Vagina (tissue), 2 donors: Measurements from ENCODE around the gene KDM3A. TPM values are rescaled to one million over a fixed set of nuclear protein-coding genes. Genes with fewer than 3 reads are reported as not detected.

Experiments used
- DNase-seq, 2 donors: peaks; one replicate each; pipeline ENCODE4 v3.0.0-alpha.2; 2017; ENCODE audit errors: extremely low spot score in 2 of 2
- H3K27ac ChIP-seq: fragments of 200-600 bp; sonication (generic); one replicate; pipeline ENCODE4 v1.5.1; 2019
- H3K27me3 ChIP-seq: fragments of 200-600 bp; sonication (generic); one replicate; pipeline ENCODE4 v1.5.1; 2019
- H3K36me3 ChIP-seq, 2 donors: fragments of 200-600 bp; sonication (generic); one replicate each; pipeline ENCODE4 v1.5.1; 2017 to 2019
- H3K4me1 ChIP-seq: fragments of 200-600 bp; sonication (generic); one replicate; pipeline ENCODE4 v1.5.1; 2019
- H3K4me3 ChIP-seq, 2 donors: fragments of 200-600 bp; sonication (generic); 1 replicate in 1 of 2; 2 replicates in 1 of 2; pipeline ENCODE4 v1.5.1; 2016 to 2019
- H3K9me3 ChIP-seq: fragments of 200-600 bp; sonication (generic); one replicate; pipeline ENCODE4 v1.5.1; 2019
- POLR2A ChIP-seq, 2 donors: fragments of 450-650 bp; IDR thresholded peaks; one replicate each; pipeline ENCODE4 v1.6.1; 2017; ENCODE audit warnings: antibody characterized with exemption in 2 of 2, mild to moderate bottlenecking in 2 of 2, moderate library complexity in 2 of 2
- POLR2AphosphoS5 ChIP-seq, 2 donors: sonication (generic); formaldehyde crosslinking; IDR thresholded peaks; one replicate each; pipeline ENCODE4 v1.9.0; 2017; ENCODE audit warnings: antibody characterized with exemption in 2 of 2, mild to moderate bottlenecking in 2 of 2, low read depth in 1 of 2; ENCODE audit not compliant: insufficient read depth in 1 of 2
- intact Hi-C: fragments of 100-400 bp; cut with DNase I; formaldehyde crosslinking; loops from one replicate; pipeline ENCODE4 v1.15.1; 2023
- total RNA-seq: library from RNA; depleted of rRNA; stranded (reverse); fragments of >200 nt; gene quantifications from one replicate; pipeline ENCODE4 v1.2.3, GENCODE V29; 2016
- TF ChIP-seq, protein P1 (sequence below), 3 experiments: fragments of 450-650 bp in 2 of 3; fragments of 200-600 bp in 1 of 3; sonication (generic) in 1 of 3; IDR thresholded peaks; one replicate each; pipeline ENCODE4 v1.5.1; 2017 to 2019; ENCODE audit warnings: antibody characterized with exemption in 3 of 3, mild to moderate bottlenecking in 2 of 3, moderate library complexity in 2 of 3

Gene KDM3A
- total RNA-seq, 1 donor from 2014 or later, result 38.3 TPM

DNA sequence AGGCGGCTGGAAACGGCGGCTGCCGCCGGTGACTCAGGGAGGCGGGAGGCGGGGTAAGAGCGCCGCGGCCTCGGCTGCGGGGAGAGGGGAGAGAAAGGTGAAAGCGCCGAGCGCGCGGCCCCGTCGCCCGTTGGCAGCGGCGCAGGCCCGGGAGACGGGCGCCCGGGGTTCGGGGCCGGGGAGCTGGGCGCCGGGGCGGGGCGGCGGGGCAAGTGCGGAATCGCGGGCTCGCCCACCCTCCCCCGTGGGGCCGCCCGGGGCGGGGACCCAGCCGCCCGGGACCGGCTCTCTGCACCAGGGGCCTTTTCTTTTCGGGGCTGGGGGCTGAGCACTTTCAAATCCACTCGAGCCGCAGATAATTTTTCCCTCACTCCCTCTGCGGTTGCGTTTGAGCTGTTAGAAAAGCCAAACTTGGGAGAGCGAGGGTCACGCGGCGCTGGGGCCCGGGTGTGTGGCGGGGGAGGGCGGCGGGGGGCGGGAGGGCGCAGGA is 266 bp downstream of the KDM3A start:
- H3K4me3 ChIP-seq, result peak overlapping the region; percentile 80 to 90
- DNase-seq, result no peak
- H3K27ac ChIP-seq, result peak overlapping the region; percentile 96
- H3K36me3 ChIP-seq, result no peaks in the 10 kb centered on the region
- TF ChIP-seq, protein P1, sequence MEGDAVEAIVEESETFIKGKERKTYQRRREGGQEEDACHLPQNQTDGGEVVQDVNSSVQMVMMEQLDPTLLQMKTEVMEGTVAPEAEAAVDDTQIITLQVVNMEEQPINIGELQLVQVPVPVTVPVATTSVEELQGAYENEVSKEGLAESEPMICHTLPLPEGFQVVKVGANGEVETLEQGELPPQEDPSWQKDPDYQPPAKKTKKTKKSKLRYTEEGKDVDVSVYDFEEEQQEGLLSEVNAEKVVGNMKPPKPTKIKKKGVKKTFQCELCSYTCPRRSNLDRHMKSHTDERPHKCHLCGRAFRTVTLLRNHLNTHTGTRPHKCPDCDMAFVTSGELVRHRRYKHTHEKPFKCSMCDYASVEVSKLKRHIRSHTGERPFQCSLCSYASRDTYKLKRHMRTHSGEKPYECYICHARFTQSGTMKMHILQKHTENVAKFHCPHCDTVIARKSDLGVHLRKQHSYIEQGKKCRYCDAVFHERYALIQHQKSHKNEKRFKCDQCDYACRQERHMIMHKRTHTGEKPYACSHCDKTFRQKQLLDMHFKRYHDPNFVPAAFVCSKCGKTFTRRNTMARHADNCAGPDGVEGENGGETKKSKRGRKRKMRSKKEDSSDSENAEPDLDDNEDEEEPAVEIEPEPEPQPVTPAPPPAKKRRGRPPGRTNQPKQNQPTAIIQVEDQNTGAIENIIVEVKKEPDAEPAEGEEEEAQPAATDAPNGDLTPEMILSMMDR (IDR thresholded peaks at IDR 0.05), result no peak
- TF ChIP-seq POLR2A (IDR thresholded peaks at IDR 0.05), result peak; percentile 74 to 96
- peaks cover 18% of the 10 kb centered on the region for H3K9me3 ChIP-seq
- intact Hi-C loops, result loop anchor here (5.0 to 10.0 kb wide), 2 partner anchors 121 to 217 kb away; partner anchors contain the start of gene CHMP3
- H3K27me3 ChIP-seq, result no peaks in the 10 kb centered on the region
- H3K4me1 ChIP-seq, result peaks cover 40% of the 10 kb centered on the region

DNA sequence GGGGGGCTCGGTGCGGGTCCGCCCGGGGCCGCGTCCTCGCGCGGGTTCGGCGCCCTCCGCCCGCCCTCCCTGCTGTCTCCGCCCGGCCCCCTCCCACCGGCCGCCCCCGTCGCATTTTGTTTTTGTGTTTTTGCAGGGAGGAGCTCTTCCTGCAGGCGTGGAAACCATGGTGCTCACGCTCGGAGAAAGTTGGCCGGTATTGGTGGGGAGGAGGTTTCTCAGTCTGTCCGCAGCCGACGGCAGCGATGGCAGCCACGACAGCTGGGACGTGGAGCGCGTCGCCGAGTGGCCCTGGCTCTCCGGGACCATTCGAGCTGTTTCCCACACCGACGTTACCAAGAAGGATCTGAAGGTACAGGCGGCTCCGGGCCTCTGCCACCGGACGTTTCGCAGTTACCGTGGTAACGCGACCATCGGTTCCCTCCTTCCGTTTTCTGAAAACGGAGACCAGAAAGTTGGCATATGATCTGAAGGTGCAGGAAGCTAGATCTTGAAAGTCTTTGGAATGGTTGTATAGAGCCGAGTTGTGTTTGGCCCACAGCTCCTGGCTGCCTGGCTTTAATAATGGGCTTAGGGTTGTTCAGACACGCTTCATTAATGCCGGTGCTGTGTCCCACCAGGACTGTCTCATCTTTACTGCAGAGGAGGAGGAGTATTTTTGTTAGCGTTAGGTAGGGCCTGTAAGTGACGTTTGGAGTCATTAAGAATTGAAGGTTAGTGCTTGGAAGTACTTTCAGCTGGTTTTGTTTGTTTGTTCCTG is 891 bp downstream of the KDM3A start:
- Histone ChIP-seq H3K4me1 (peaks cover 45% of the 10 kb centered on the region), H3K27ac (peak overlapping the region; percentile 96), H3K4me3 (peak overlapping the region; percentile 80 to 90), H3K27me3 (no peaks in the 10 kb centered on the region), H3K9me3 (peaks cover 18% of the 10 kb centered on the region), H3K36me3 (peaks cover 0 to 4% of the 10 kb centered on the region in 2 donors)
- TF ChIP-seq, protein P1 (IDR thresholded peaks at IDR 0.05), result no peak
- TF ChIP-seq POLR2AphosphoS5 (IDR thresholded peaks at IDR 0.05; ENCODE audit: insufficient read depth in 1 of 2, low read depth in 1 of 2), result peak in 1 of 2 donors; percentile 62
- no peak for DNase-seq
- intact Hi-C loops, result loop anchor here (5.0 to 10.0 kb wide), 2 partner anchors 120 to 217 kb away; partner anchors contain the start of gene CHMP3

DNA sequence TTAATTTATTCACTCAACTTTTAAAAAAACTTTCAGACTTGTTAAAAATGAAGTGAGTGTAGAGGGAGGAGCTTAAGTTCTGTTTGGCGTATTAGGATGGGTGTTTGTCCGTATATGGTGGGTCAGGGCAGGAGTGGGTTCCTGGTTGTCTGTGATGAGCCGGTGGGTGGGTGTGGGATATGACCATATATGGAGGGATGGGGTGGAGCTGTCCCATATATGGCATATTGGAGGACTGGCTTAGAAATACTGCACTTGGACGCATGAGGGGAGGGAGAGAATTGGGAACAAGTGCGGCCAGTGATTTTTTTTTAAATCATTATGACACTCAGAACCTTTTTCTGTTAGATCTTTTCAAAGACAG is 1.5 kb downstream of the KDM3A start:
- peaks cover 49% of the 10 kb centered on the region for H3K4me1 ChIP-seq
- intact Hi-C loops, result loop anchor here (5.0 to 10.0 kb wide), 2 partner anchors 120 to 218 kb away; partner anchors contain the start of gene CHMP3
- DNase-seq, result peak in 1 of 2 donors; percentile 97
- TF ChIP-seq POLR2AphosphoS5 (IDR thresholded peaks at IDR 0.05; ENCODE audit: insufficient read depth in 1 of 2, low read depth in 1 of 2), result peak in 1 of 2 donors; percentile 72
- TF ChIP-seq, protein P1 (IDR thresholded peaks at IDR 0.05), result no peak
- no peak for TF ChIP-seq POLR2A (IDR thresholded peaks at IDR 0.05)
- peak overlapping the region; percentile 80 to 90 for H3K4me3 ChIP-seq
- no peaks in the 10 kb centered on the region for H3K27me3 ChIP-seq
- H3K9me3 ChIP-seq, result peaks cover 18% of the 10 kb centered on the region
- H3K36me3 ChIP-seq, result peaks cover 0 to 4% of the 10 kb centered on the region in 2 donors
- H3K27ac ChIP-seq, result peak overlapping the region; percentile 96

DNA sequence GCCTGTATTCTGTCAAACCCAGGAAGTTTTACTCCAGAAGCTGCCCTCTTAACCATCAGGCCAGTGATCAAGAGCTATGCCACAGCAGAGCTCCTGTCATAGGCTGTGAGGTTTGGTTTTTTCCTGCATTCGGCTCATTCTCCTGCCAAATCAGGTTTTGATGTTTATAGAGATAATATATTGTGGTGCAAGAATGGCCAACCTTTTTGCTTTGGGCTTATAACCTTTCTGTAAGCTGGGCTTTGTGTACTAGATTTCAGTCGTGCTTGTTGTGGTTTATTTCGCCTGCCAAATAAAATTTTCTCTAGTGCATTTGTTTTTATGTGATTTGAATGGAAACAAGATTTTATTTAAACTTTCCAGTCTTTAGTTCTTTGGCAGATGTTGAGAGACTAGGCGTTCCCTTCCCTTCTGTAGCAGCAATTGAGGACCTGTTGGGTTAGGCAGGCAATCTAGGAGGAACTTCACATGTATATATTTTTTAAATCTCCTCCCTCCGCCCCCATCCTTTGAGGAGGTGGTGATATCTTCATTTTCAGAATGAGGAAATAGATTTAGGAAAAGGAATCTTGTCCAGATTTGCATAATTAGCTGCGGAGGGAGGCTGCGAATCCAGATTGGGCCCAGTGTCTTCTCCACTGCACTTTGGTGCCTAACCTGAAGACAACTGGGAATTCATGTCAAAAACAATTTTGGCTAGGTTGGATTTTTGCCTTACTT is 2.6 kb downstream of the KDM3A start:
- H3K36me3 ChIP-seq, result peaks cover 0 to 4% of the 10 kb centered on the region in 2 donors
- peak overlapping the region; percentile 15 for H3K27ac ChIP-seq
- peak overlapping the region in 1 of 2 donors; percentile 90 for H3K4me3 ChIP-seq
- TF ChIP-seq POLR2AphosphoS5 (IDR thresholded peaks at IDR 0.05; ENCODE audit: insufficient read depth in 1 of 2, low read depth in 1 of 2) (no peak), POLR2A (IDR thresholded peaks at IDR 0.05) (no peak)
- TF ChIP-seq, protein P1 (IDR thresholded peaks at IDR 0.05), result no peak
- H3K27me3 ChIP-seq, result no peaks in the 10 kb centered on the region
- H3K4me1 ChIP-seq, result peaks cover 61% of the 10 kb centered on the region
- peaks cover 11% of the 10 kb centered on the region for H3K9me3 ChIP-seq
- intact Hi-C loops, result loop anchor here (5.0 to 10.0 kb wide), 2 partner anchors 119 to 219 kb away; partner anchors contain the start of gene CHMP3
- no peak for DNase-seq
